Ishikawa (cell line): ENCODE data around the gene ANAPC5.

Source experiments
- CEBPB ChIP-seq: IDR thresholded peaks from 2 replicates; pipeline ENCODE4 v1.6.1; 2012
- CREB1 ChIP-seq: IDR thresholded peaks from 2 replicates; pipeline ENCODE4 v1.6.1; 2012; ENCODE audit warnings: low read depth
- EGR1 ChIP-seq: IDR thresholded peaks from 2 replicates; pipeline ENCODE4 v1.6.1; 2012
- EP300 ChIP-seq: IDR thresholded peaks from 2 replicates; pipeline ENCODE4 v1.6.1; 2012; ENCODE audit warnings: borderline replicate concordance
- FOXM1 ChIP-seq: IDR thresholded peaks from 2 replicates; pipeline ENCODE4 v1.6.1; 2012; ENCODE audit warnings: low read depth, borderline replicate concordance
- MAX ChIP-seq: IDR thresholded peaks from 2 replicates; pipeline ENCODE4 v1.6.1; 2012
- NFIC ChIP-seq: IDR thresholded peaks from 2 replicates; pipeline ENCODE4 v1.6.1; 2012
- RAD21 ChIP-seq: IDR thresholded peaks from 2 replicates; pipeline ENCODE4 v1.6.1; 2012; ENCODE audit warnings: low read depth
- TAF1 ChIP-seq: IDR thresholded peaks from 2 replicates; pipeline ENCODE4 v1.6.1; 2012; ENCODE audit warnings: low read depth, mild to moderate bottlenecking
- YY1 ChIP-seq: IDR thresholded peaks from 2 replicates; pipeline ENCODE4 v1.6.1; 2012; ENCODE audit warnings: low read depth
- ZBTB7A ChIP-seq: IDR thresholded peaks from 2 replicates; pipeline ENCODE4 v1.6.1; 2012; ENCODE audit warnings: low read depth
- TF ChIP-seq, protein P1 (sequence below): IDR thresholded peaks from 2 replicates; pipeline ENCODE4 v1.6.1; 2012
- TF ChIP-seq, protein P2 (sequence below): IDR thresholded peaks from 2 replicates; pipeline ENCODE4 v1.6.1; 2012; ENCODE audit warnings: low read depth, mild to moderate bottlenecking

DNA sequence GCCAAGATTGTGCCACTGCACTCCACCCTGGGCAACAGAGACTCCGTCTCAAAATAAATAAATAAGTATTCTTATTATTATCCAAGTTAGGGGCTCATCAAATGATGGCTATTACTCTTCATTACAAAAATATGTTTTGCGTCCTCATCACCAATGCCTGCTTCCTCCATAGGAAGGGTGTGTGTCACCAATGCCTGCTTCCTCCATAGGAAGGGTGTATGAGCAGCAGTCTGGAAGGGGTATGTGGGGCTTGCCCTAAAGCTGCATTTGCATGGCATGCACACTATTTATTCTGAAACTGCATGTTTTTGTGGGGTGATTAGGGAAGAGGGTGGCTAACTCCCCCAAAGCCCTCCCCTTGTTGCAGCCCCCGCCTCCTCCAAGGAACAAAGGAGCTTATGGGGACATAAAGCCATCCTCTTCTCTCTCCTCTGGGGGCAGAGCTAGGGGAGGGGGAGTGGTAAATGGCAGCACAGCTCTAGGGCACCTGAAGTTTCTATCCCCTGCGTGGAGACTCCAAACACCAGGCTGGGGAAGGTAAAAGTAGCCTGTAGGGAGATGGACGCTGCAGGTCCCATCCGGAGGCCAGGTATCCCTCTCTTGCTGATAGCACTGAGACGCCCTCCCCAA lies 57.0 kb downstream of the ANAPC5 start:
- TF ChIP-seq RAD21 (no peak), YY1 (no peak), NFIC (no peak), FOXM1 (no peak), EP300 (no peak), CEBPB (no peak), TAF1 (no peak), MAX (no peak), ZBTB7A (no peak), CREB1 (no peak), EGR1 (no peak)
- TF ChIP-seq, protein P1, sequence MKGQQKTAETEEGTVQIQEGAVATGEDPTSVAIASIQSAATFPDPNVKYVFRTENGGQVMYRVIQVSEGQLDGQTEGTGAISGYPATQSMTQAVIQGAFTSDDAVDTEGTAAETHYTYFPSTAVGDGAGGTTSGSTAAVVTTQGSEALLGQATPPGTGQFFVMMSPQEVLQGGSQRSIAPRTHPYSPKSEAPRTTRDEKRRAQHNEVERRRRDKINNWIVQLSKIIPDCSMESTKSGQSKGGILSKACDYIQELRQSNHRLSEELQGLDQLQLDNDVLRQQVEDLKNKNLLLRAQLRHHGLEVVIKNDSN, result no peak
- TF ChIP-seq, protein P2, sequence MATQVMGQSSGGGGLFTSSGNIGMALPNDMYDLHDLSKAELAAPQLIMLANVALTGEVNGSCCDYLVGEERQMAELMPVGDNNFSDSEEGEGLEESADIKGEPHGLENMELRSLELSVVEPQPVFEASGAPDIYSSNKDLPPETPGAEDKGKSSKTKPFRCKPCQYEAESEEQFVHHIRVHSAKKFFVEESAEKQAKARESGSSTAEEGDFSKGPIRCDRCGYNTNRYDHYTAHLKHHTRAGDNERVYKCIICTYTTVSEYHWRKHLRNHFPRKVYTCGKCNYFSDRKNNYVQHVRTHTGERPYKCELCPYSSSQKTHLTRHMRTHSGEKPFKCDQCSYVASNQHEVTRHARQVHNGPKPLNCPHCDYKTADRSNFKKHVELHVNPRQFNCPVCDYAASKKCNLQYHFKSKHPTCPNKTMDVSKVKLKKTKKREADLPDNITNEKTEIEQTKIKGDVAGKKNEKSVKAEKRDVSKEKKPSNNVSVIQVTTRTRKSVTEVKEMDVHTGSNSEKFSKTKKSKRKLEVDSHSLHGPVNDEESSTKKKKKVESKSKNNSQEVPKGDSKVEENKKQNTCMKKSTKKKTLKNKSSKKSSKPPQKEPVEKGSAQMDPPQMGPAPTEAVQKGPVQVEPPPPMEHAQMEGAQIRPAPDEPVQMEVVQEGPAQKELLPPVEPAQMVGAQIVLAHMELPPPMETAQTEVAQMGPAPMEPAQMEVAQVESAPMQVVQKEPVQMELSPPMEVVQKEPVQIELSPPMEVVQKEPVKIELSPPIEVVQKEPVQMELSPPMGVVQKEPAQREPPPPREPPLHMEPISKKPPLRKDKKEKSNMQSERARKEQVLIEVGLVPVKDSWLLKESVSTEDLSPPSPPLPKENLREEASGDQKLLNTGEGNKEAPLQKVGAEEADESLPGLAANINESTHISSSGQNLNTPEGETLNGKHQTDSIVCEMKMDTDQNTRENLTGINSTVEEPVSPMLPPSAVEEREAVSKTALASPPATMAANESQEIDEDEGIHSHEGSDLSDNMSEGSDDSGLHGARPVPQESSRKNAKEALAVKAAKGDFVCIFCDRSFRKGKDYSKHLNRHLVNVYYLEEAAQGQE, result no peak
